GM12878 (cell line): Measurements from ENCODE around the gene FBXO39.

Experiments
- CHD4 ChIP-seq: fragments of 200-600 bp; sonication (generic); IDR thresholded peaks from 2 replicates; pipeline ENCODE4 v1.6.1; 2016; ENCODE audit warnings: mild to moderate bottlenecking
- CTCF ChIP-seq, 3 experiments: IDR thresholded peaks in 2 of 3; conservative IDR thresholded peaks in 1 of 3; 2 replicates each; pipeline ENCODE4 v1.5.1; 2011; ENCODE audit warnings: low read depth in 3 of 3, low read length in 3 of 3, mild to moderate bottlenecking in 3 of 3, control low read depth in 2 of 3, moderate library complexity in 2 of 3, inconsistent platforms in 1 of 3, mixed read lengths in 1 of 3; ENCODE audit not compliant: control insufficient read depth in 2 of 3, insufficient read depth in 1 of 3; ENCODE audit errors: extremely low read depth in 1 of 3
- EP300 ChIP-seq, 2 experiments: fragments of 150-350 bp in 1 of 2; IDR thresholded peaks; 2 replicates each; pipeline ENCODE4 v1.6.1; 2011 to 2012; ENCODE audit warnings: low read depth in 2 of 2, low read length in 2 of 2, borderline replicate concordance in 1 of 2, improper control_type of control experiment in 1 of 2, inconsistent platforms in 1 of 2; ENCODE audit not compliant: control insufficient read depth in 1 of 2
- FOXM1 ChIP-seq: IDR thresholded peaks from 2 replicates; pipeline ENCODE4 v1.6.1; 2012; ENCODE audit warnings: low read depth, mild to moderate bottlenecking, inconsistent platforms, low read length, moderate library complexity
- HDAC2 ChIP-seq: fragments of 200-600 bp; sonication (generic); IDR thresholded peaks from 2 replicates; pipeline ENCODE4 v1.6.1; 2017
- POLR2A ChIP-seq: IDR thresholded peaks from 2 replicates; pipeline ENCODE4 v1.6.1; 2011; ENCODE audit warnings: low read depth, mild to moderate bottlenecking, low read length
- RFX5 ChIP-seq: IDR thresholded peaks from 2 replicates; pipeline ENCODE4 v1.6.1; 2011; ENCODE audit warnings: low read depth, low read length, improper control_type of control experiment
- SIN3A ChIP-seq: IDR thresholded peaks from 2 replicates; pipeline ENCODE4 v1.6.1; 2012; ENCODE audit warnings: low read depth, low read length, improper control_type of control experiment
- SMC3 ChIP-seq: IDR thresholded peaks from 2 replicates; pipeline ENCODE4 v1.6.1; 2011; ENCODE audit warnings: low read length, improper control_type of control experiment, borderline replicate concordance
- SRF ChIP-seq, 2 experiments: IDR thresholded peaks; 2 replicates each; pipeline ENCODE4 v1.6.1; 2011; ENCODE audit warnings: low read depth in 2 of 2, low read length in 2 of 2, mild to moderate bottlenecking in 1 of 2, moderate library complexity in 1 of 2
- YY1 ChIP-seq: IDR thresholded peaks from 2 replicates; pipeline ENCODE4 v1.6.1; 2011; ENCODE audit warnings: low read depth, mild to moderate bottlenecking, low read length
- TF ChIP-seq, protein P1 (sequence below): IDR thresholded peaks from 2 replicates; pipeline ENCODE4 v1.6.1; 2012; ENCODE audit warnings: mild to moderate bottlenecking, low read depth, low read length

DNA sequence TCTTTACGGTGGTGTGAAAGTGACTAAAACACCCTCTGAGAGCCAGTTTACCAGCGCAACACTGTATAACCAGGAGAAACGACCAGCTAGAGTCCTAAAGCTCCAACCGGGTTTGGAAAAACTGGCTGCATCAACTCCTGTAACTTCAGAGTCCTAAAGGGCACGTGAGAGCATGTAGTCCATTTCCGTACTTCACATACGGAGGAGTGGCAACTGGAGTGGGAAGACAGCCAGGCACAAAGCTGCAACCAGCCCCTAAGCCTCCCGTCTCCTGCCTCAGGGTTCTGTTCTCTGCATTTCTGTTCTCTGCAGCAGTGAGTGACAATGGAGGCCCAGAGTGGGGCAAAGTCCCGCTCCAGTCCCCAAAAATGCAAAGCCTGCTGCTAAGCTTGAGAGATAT lies 36.3 kb downstream of the FBXO39 start:
- TF ChIP-seq FOXM1 (no peak), EP300 (IDR thresholded peaks at IDR 0.05; ENCODE audit: borderline replicate concordance in 1 of 2, control insufficient read depth in 1 of 2, low read depth in 2 of 2, low read length in 2 of 2) (no peak), HDAC2 (no peak), YY1 (no peak), CTCF (IDR thresholded peaks at IDR 0.05 in 2 of 3, conservative IDR thresholded peaks at IDR 0.05 in 1 of 3; ENCODE audit: control insufficient read depth in 2 of 3, extremely low read depth in 1 of 3, insufficient read depth in 1 of 3, low read depth in 3 of 3, low read length in 3 of 3) (no peak), POLR2A (no peak), SMC3 (no peak), SRF (IDR thresholded peaks at IDR 0.05; ENCODE audit: low read depth in 2 of 2, low read length in 2 of 2) (no peak), SIN3A (no peak), RFX5 (no peak), CHD4 (no peak)
- TF ChIP-seq, protein P1, sequence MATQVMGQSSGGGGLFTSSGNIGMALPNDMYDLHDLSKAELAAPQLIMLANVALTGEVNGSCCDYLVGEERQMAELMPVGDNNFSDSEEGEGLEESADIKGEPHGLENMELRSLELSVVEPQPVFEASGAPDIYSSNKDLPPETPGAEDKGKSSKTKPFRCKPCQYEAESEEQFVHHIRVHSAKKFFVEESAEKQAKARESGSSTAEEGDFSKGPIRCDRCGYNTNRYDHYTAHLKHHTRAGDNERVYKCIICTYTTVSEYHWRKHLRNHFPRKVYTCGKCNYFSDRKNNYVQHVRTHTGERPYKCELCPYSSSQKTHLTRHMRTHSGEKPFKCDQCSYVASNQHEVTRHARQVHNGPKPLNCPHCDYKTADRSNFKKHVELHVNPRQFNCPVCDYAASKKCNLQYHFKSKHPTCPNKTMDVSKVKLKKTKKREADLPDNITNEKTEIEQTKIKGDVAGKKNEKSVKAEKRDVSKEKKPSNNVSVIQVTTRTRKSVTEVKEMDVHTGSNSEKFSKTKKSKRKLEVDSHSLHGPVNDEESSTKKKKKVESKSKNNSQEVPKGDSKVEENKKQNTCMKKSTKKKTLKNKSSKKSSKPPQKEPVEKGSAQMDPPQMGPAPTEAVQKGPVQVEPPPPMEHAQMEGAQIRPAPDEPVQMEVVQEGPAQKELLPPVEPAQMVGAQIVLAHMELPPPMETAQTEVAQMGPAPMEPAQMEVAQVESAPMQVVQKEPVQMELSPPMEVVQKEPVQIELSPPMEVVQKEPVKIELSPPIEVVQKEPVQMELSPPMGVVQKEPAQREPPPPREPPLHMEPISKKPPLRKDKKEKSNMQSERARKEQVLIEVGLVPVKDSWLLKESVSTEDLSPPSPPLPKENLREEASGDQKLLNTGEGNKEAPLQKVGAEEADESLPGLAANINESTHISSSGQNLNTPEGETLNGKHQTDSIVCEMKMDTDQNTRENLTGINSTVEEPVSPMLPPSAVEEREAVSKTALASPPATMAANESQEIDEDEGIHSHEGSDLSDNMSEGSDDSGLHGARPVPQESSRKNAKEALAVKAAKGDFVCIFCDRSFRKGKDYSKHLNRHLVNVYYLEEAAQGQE, result no peak
